Large intestine (tissue), 3 donors: ENCODE data around the gene CEP63. TPM values are rescaled to one million over a fixed set of nuclear protein-coding genes. Genes with fewer than 3 reads are reported as not detected.

ENCODE experiments used
- DNase-seq, 2 donors: peaks; one replicate each; pipeline versions ENCODE4 v3.0.0 to v3.0.0-alpha.2; 2013
- H3K27ac ChIP-seq: one replicate; pipeline ENCODE4 v1.5.1; 2013; ENCODE audit warnings: low read length
- H3K27me3 ChIP-seq: 2 replicates; pipeline ENCODE4 v1.6.1; 2013; ENCODE audit warnings: low read length; ENCODE audit not compliant: control insufficient read depth, insufficient read depth
- H3K36me3 ChIP-seq: 2 replicates; pipeline ENCODE4 v1.6.1; 2013; ENCODE audit warnings: low read length; ENCODE audit not compliant: control insufficient read depth, insufficient read depth
- H3K4me1 ChIP-seq: one replicate; pipeline ENCODE4 v1.6.1; 2013; ENCODE audit warnings: low read length; ENCODE audit not compliant: control insufficient read depth, insufficient read depth
- H3K4me3 ChIP-seq: one replicate; pipeline ENCODE4 v1.5.1; 2013; ENCODE audit warnings: low read length
- H3K9me3 ChIP-seq: one replicate; pipeline ENCODE4 v1.6.1; 2013; ENCODE audit warnings: mild to moderate bottlenecking, low read depth, low read length, moderate library complexity; ENCODE audit not compliant: control insufficient read depth
- WGBS: methylation state at CpG from one replicate; pipeline ENCODE4 v1.1.5; 2013; ENCODE audit warnings: low lambda C conversion rate; ENCODE audit not compliant: insufficient coverage; 5-methylcytosine and 5-hydroxymethylcytosine counted together
- polyA plus RNA-seq: library from polyadenylated mRNA; unstranded; fragments of 120-200 nt; gene quantifications from one replicate; pipeline ENCODE4 v1.2.1, GENCODE V29; 2013

Gene CEP63
- polyA plus RNA-seq, 1 donor = 23.8 TPM

GRCh38 chr3:134482622-134483021 is 3.2 kb upstream of the CEP63 start:
- Histone ChIP-seq H3K4me1 (peaks cover 14% of the 10 kb centered on the region), H3K4me3 (no peak overlapping the region), H3K27me3 (no peaks in the 10 kb centered on the region), H3K27ac (no peak overlapping the region), H3K36me3 (peaks cover 40% of the 10 kb centered on the region), H3K9me3 (no peaks in the 10 kb centered on the region)
- DNase-seq = no peak
- WGBS = no CpG with 5 or more reads among the region's 3 CpGs

GRCh38 chr3:134483195-134483900 is 2.5 kb upstream of the CEP63 start:
- H3K4me1 ChIP-seq = peaks cover 15% of the 10 kb centered on the region
- no peaks in the 10 kb centered on the region for H3K9me3 ChIP-seq
- no peaks in the 10 kb centered on the region for H3K27me3 ChIP-seq
- WGBS = 83% methylated on average over 2 of the region's 7 CpGs
- H3K36me3 ChIP-seq = peaks cover 35% of the 10 kb centered on the region
- no peak overlapping the region for H3K4me3 ChIP-seq
- no peak for DNase-seq
- no peak overlapping the region for H3K27ac ChIP-seq

- H3K4me1 ChIP-seq = peaks cover 15% of the 10 kb centered on the region
- no peaks in the 10 kb centered on the region for H3K9me3 ChIP-seq
- WGBS = no CpG with 5 or more reads among the region's 24 CpGs
- H3K4me3 ChIP-seq = peak overlapping the region; percentile 98
- H3K36me3 ChIP-seq = peaks cover 26% of the 10 kb centered on the region
- H3K27me3 ChIP-seq = no peaks in the 10 kb centered on the region
- H3K27ac ChIP-seq = peak overlapping the region; percentile 98
- DNase-seq = peak; percentile 38 to 80
Observed at GRCh38 chr3:134485075-134485717, 661 bp upstream of the CEP63 start.

- Histone ChIP-seq H3K27me3 (no peaks in the 10 kb centered on the region), H3K27ac (peak overlapping the region; percentile 98), H3K4me1 (peaks cover 15% of the 10 kb centered on the region), H3K36me3 (peaks cover 12% of the 10 kb centered on the region), H3K4me3 (peak overlapping the region; percentile 98), H3K9me3 (no peaks in the 10 kb centered on the region)
- 6% methylated on average over 3 of the region's 17 CpGs for WGBS
- DNase-seq = peak in 1 of 2 donors; percentile 65
Observed at GRCh38 chr3:134486577-134487041, 752 bp downstream of the CEP63 start.

GRCh38 chr3:134487406-134487805 is 1.5 kb downstream of the CEP63 start:
- Histone ChIP-seq H3K27ac (no peak overlapping the region), H3K9me3 (no peaks in the 10 kb centered on the region), H3K27me3 (no peaks in the 10 kb centered on the region), H3K4me3 (peak overlapping the region; percentile 98), H3K36me3 (peaks cover 6% of the 10 kb centered on the region), H3K4me1 (peaks cover 15% of the 10 kb centered on the region)
- WGBS = 93% methylated on average over 2 of the region's 5 CpGs
- peak in 1 of 2 donors; percentile 16 for DNase-seq

GRCh38 chr3:134494495-134494894 is 8.6 kb downstream of the CEP63 start:
- H3K9me3 ChIP-seq = peaks cover 2% of the 10 kb centered on the region
- no peak for DNase-seq
- no peaks in the 10 kb centered on the region for H3K27me3 ChIP-seq
- H3K4me1 ChIP-seq = no peaks in the 10 kb centered on the region
- H3K36me3 ChIP-seq = peaks cover 10% of the 10 kb centered on the region
- H3K4me3 ChIP-seq = no peak overlapping the region
- WGBS = 93% methylated on average over 4 of the region's 5 CpGs
- no peak overlapping the region for H3K27ac ChIP-seq

GRCh38 chr3:134495980-134496379 is 10.1 kb downstream of the CEP63 start:
- Histone ChIP-seq H3K27me3 (no peaks in the 10 kb centered on the region), H3K9me3 (peaks cover 2% of the 10 kb centered on the region), H3K36me3 (peaks cover 10% of the 10 kb centered on the region), H3K4me1 (no peaks in the 10 kb centered on the region), H3K4me3 (no peak overlapping the region), H3K27ac (no peak overlapping the region)
- no peak for DNase-seq

- no peaks in the 10 kb centered on the region for H3K27me3 ChIP-seq
- 100% methylated on average over 1 of the region's 3 CpGs for WGBS
- no peaks in the 10 kb centered on the region for H3K4me1 ChIP-seq
- no peak overlapping the region for H3K4me3 ChIP-seq
- peaks cover 10% of the 10 kb centered on the region for H3K36me3 ChIP-seq
- H3K27ac ChIP-seq = no peak overlapping the region
- peaks cover 2% of the 10 kb centered on the region for H3K9me3 ChIP-seq
- DNase-seq = no peak
Observed at GRCh38 chr3:134496471-134497071, 10.7 kb downstream of the CEP63 start.

- H3K4me3 ChIP-seq = no peak overlapping the region
- no peak overlapping the region for H3K27ac ChIP-seq
- no peak for DNase-seq
- H3K4me1 ChIP-seq = no peaks in the 10 kb centered on the region
- peaks cover 9% of the 10 kb centered on the region for H3K36me3 ChIP-seq
- H3K27me3 ChIP-seq = no peaks in the 10 kb centered on the region
- H3K9me3 ChIP-seq = peaks cover 17% of the 10 kb centered on the region
- no CpG with 5 or more reads among the region's 1 CpG for WGBS
Observed at GRCh38 chr3:134503266-134503665, 17.4 kb downstream of the CEP63 start.

- Histone ChIP-seq H3K4me1 (no peaks in the 10 kb centered on the region), H3K27me3 (no peaks in the 10 kb centered on the region), H3K36me3 (peaks cover 12% of the 10 kb centered on the region), H3K27ac (no peak overlapping the region), H3K9me3 (peaks cover 17% of the 10 kb centered on the region), H3K4me3 (no peak overlapping the region)
- no peak for DNase-seq
- WGBS = 92% methylated on average over 1 of the region's 3 CpGs
Observed at GRCh38 chr3:134504132-134504531, 18.3 kb downstream of the CEP63 start.
